ENCODE measurements around the gene CLIP4.

DNA sequence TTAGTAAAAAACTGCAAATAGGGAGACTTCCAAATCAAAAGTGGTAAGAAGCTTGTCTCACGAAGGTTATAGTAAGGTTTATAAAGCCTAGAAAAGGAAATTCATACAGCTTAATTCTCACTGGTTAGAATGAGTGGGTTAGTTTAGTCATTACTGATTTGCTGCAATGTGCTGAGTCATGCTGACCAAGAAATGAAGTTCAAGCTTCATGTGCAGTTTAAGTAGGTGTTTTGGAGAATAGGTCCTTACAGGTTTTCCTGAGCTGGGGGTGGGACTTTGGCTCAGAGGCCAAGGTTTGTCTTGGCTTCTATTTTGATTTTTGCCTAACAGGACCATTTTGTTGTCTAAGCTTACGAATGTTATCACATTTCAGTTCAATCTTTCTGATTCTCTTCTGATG is 15.1 kb downstream of the CLIP4 start:
- TF ChIP-seq, protein P1, sequence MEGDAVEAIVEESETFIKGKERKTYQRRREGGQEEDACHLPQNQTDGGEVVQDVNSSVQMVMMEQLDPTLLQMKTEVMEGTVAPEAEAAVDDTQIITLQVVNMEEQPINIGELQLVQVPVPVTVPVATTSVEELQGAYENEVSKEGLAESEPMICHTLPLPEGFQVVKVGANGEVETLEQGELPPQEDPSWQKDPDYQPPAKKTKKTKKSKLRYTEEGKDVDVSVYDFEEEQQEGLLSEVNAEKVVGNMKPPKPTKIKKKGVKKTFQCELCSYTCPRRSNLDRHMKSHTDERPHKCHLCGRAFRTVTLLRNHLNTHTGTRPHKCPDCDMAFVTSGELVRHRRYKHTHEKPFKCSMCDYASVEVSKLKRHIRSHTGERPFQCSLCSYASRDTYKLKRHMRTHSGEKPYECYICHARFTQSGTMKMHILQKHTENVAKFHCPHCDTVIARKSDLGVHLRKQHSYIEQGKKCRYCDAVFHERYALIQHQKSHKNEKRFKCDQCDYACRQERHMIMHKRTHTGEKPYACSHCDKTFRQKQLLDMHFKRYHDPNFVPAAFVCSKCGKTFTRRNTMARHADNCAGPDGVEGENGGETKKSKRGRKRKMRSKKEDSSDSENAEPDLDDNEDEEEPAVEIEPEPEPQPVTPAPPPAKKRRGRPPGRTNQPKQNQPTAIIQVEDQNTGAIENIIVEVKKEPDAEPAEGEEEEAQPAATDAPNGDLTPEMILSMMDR (IDR thresholded peaks at IDR 0.05), result no peak
- TF ChIP-seq POLR2A (IDR thresholded peaks at IDR 0.05), result no peak
- no peak for TF ChIP-seq POLR2AphosphoS5 (IDR thresholded peaks at IDR 0.05)

Measured in transverse colon (tissue), 4 donors.